GM12864 (cell line): ENCODE measurements around the gene CARD16.
"Not testable (repeated sequence)": the region's sequence is repeated elsewhere in the genome, so short reads cannot be mapped to it uniquely, and the experiment has no call there.

Experiments
- DNase-seq: peaks from one replicate; pipeline ENCODE4 v3.0.0-alpha.2; 2011; ENCODE audit warnings: low read depth
- H3K4me3 ChIP-seq: 2 replicates; pipeline ENCODE4 v1.5.1; 2011; ENCODE audit warnings: mild to moderate bottlenecking, low read depth, low read length, control low read depth
- CTCF ChIP-seq: IDR thresholded peaks from 2 replicates; pipeline ENCODE4 v1.5.1; 2011; ENCODE audit warnings: low read depth, mild to moderate bottlenecking, moderate library complexity, low read length, control low read depth, inconsistent platforms; ENCODE audit errors: missing control alignments

Gene CARD16

GRCh38 chr11:105073456-105074165, 28.5 kb upstream of the CARD16 start:
- no peak overlapping the region for H3K4me3 ChIP-seq
- no peak for TF ChIP-seq CTCF
- DNase-seq, result no peak

GRCh38 chr11:105072080-105072479, 26.9 kb upstream of the CARD16 start:
- not testable (repeated sequence) for DNase-seq, H3K4me3 ChIP-seq

GRCh38 chr11:105071089-105071732, 26.1 kb upstream of the CARD16 start:
- no peak for DNase-seq
- no peak for TF ChIP-seq CTCF
- H3K4me3 ChIP-seq, result no peak overlapping the region

GRCh38 chr11:105070306-105070705, 25.2 kb upstream of the CARD16 start:
- TF ChIP-seq CTCF, result no peak
- H3K4me3 ChIP-seq, result no peak overlapping the region
- DNase-seq, result no peak

- not testable (repeated sequence) for H3K4me3 ChIP-seq, DNase-seq
These were observed 24.6 kb upstream of the CARD16 start for GRCh38 chr11:105069749-105070148.

GRCh38 chr11:105063245-105063941, 18.3 kb upstream of the CARD16 start:
- not testable (repeated sequence) for DNase-seq, H3K4me3 ChIP-seq

- no peak overlapping the region for H3K4me3 ChIP-seq
- DNase-seq, result no peak
- TF ChIP-seq CTCF, result no peak
These were observed 12.3 kb upstream of the CARD16 start for GRCh38 chr11:105057432-105057831.

GRCh38 chr11:105056446-105056845, 11.3 kb upstream of the CARD16 start:
- TF ChIP-seq CTCF, result no peak
- H3K4me3 ChIP-seq, result no peak overlapping the region
- no peak for DNase-seq
